Measurements from ENCODE around the gene CLEC4E.
"Not testable (repeated sequence)": the region's sequence is repeated elsewhere in the genome, so short reads cannot be mapped to it uniquely, and the experiment has no call there.

The CLEC4E gene

DNA sequence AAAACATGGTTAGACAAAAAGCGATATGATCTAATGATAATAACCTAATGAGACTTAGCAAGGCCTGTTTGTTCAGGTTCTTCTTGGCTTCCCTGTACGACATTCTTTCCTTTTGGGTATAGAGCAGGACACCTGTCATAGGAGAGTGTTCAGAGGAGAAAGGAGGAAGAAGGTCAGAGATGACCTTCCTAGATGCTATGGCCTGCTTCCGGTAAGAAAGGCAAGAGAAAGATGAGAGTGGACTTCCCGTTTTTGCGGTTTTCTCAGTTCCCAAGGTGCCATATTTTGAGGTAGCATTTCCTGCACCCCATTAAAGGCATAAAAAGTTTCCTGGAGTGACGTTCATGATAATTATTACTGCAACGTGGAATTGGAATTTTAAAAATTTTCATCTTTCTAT is 8.7 kb downstream of the CLEC4E start:
- DNase-seq: no peak

DNA sequence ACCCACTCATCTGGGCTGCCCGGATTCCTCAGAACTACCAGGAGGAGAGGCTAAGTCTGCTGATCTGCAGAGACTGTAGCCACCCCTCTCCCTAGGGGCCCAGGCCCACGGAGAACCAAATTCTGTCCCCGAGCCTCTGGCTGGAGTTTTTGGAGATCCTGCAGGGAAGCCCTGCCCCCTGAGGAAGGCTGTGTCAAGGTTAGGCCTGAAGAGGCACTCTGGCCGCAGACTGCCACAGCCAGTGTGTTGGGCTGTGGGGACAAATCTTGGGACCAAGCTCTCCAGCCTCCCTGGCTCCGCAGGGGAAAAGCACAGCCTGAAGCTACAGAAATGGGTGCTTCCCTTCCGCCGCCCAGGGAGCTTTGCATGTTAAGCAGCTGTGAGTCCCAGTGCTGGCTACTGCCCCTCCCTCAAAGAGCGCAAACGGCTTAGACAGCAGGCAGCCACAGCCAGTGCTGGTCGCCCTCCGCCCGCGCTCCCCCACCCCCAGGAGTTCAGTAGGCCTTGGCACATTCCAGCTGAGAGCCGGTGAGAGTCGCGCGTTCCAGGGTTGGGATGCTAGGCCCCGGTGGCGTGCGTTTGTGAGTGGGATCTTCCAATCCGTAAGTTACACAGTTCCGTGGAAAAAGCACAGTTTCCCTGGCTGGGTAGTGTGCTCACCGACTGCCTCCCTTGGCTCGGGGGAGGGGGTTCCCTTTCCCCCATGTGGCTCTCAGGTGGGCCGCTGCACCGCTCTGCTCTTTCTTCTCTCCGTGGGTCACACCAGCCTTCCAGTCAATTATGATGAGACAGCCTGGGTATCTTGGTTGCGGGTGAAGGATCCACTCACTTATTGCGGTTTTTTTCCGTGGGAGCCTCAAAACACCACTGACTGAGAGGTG is 13.2 kb downstream of the CLEC4E start:
- no peak for DNase-seq

GRCh38 chr12:8519171-8519570 is 21.5 kb downstream of the CLEC4E start:
- no peak for DNase-seq

DNA sequence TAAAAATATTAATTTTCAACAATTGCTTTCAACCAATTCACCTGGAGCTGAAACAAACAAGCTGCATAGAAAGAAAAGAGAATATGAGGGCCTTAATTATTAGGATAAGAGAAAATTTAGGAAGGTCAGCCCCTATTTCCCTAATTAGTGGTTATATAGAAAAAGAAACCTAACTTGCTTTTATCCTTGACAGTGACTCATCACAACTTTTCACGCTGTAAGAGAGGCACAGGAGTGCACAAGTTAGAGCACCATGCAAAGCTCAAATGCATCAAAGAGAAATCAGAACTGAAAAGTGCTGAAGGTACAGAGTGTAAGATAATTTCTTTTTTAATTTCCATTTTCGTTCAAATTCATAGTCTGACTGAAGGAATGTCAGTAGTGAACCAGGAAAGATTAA is 22.7 kb downstream of the CLEC4E start:
- DNase-seq: no peak

GRCh38 chr12:8513256-8513655 is 27.4 kb downstream of the CLEC4E start, which contains the start of gene CLEC4D:
Gene CLEC4D (plus strand): TSS chr12:8513503. CDS start chr12:8513733, 230 bp downstream.
- DNase-seq: peak; percentile 54

DNA sequence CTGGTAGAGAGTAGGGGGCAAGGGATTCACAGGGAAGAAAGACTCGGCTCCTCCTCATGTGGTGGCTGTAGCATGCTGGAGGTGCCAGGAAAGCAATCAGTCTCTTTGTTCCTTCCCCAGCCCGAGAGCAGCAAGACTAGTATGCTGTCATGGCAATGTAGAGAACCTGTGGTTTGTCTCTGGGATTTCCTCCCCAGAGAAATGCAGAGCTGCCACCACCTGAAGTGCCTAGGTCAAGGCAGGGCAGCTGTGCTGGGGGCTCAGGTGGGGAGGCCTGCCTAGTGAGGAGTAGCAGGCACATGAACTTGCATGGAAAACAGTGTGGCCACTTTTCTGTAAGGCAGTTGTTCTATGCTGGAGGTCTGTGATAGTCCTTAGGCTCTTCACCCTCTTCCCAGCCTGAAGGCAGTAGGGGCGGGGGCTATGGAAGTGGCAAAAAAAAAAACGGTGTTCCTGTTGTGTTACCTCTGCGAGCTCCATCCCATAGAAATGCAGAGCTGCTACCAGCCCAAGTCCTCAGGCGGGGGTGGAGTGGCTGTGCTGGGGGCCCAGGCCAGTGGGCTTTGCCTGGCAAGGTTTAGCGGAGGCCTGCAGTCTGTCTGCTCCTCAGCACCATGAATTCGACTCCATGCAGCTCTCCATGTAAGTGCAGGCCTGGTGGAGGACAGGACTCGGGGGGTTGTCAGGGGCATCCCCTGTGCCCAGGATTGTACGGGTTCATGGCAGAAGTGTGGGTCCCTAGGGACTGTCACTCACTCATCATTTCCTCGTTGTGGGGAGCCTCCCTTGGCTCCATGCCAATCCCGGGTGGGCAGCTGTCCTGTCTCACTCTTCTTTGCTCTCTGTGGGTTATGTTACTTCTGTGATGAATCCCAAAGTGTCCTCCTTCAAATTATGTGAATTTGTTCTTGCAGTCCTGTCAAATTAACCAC is 31.5 kb downstream of the CLEC4E start:
- DNase-seq: no peak

DNA sequence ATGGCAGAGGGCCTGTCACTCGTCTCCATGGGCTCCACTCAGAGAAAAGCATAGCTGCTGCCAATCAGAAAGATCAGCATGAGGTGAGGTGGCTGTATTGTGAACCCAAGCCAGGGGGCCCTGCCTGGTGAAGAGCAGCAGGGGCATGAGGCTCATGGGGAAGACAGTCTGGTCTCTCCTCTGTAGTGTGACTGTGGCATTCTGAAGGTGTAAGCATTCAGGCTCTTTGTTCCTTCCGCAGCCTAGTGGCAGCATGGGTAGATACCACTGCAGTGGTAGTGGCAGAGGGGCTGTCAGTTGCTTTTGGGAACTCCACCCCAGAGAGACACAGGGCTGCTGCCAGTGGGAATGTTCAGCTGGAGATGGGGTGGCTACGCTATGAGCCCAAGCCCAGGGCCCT is 32.5 kb downstream of the CLEC4E start:
- DNase-seq: no peak

DNA sequence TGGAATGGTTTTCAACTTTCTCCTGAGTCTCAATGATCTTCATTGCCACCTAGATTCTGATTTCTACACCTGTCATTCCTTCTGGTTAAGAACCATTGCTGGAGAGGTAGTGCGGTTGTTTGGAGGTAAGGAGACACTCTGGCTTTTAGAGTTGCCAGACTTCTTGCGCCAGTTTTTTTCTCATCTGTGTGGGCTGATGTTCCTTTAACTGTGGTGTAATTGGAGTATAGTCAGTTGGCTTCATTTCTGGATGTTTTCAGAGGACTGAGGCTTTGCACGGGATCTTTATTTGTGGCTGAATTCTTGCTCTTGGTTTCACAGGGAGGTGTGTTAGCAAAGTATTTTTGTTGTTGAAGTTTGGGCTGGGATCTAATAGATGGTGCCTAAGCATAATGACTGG is 33.1 kb downstream of the CLEC4E start:
- no peak for DNase-seq

DNA sequence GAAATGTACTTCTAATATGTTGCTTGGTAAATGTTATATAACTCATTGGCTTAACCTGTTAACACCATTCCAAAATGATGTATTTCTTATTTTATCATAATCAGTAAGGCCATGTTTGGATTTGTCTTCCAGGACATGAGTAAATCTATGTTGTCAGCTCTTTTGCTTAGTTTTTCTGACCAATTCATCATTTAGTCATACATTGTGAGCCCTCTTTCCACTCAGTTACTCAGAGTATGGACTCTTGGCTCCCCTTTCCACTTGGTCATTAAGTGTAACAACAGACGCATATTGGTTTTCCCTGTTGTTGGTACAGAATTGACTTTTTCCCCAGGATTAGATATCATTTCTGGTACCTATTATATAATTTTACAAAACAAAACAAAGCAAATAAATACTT is 36.4 kb downstream of the CLEC4E start:
- DNase-seq: no peak

GRCh38 chr12:8501720-8502119 is 39.0 kb downstream of the CLEC4E start:
- peak; percentile 40 for DNase-seq

GRCh38 chr12:8499616-8500015 is 41.1 kb downstream of the CLEC4E start:
- peak; percentile 11 for DNase-seq

DNA sequence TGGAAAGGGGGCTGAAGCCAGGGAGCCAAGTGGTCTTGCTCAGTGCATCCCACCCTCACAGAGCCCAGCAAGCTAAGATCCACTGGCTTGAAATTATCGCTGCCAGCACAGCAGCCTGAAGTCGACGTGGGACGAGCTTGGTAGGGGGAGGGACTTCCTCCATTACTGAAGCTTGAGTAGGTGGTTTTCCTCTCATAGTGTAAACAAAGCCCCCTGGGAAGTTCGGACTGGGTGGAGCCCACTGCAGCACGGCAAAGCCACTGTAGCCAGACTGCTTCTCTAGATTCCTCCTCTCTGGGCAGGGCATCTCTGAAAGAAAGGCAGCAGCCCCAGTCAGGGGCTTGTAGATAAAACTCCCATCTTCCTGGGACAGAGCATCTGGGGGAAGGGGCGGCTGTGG is 44.6 kb downstream of the CLEC4E start:
- DNase-seq: not testable (repeated sequence)

DNA sequence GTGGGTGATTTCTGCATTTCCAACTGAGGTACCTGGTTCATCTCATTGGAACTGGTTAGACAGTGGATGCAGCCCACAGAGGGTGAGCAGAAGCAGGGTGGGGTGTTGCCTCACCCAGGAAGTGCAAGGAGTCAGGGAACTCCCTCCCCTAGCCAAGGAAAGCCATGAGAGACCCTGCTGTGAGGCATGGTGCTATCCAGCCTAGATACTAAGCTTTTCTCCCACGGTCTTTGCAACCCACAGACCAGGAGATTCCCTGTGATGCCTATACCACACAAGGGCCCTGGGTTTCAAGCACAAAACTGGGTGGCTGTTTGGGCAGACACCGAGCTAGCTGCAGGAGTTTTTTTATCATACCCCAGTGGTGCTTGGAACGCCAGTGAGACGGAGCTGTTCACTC is 45.0 kb downstream of the CLEC4E start:
- DNase-seq: not testable (repeated sequence)

DNA sequence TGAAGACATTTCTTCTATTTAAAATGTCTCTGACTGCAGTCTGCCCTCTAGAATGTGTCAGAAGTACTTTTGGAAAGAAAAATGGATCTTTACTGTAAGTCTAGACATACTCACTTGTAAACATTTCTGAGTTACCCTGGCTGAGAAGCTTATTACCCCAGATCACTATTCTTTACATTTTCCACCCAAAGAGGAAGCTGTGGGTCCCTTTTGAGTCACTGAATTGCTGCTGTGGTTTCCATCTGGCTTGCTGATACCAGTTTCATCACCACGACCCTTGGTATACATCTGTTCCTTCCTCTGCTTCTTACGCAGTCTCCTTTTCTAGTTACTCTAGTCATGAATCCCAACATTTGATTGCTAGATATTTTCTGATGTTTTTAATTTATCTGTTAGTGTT is 47.6 kb downstream of the CLEC4E start:
- DNase-seq: peak; percentile 84

DNA sequence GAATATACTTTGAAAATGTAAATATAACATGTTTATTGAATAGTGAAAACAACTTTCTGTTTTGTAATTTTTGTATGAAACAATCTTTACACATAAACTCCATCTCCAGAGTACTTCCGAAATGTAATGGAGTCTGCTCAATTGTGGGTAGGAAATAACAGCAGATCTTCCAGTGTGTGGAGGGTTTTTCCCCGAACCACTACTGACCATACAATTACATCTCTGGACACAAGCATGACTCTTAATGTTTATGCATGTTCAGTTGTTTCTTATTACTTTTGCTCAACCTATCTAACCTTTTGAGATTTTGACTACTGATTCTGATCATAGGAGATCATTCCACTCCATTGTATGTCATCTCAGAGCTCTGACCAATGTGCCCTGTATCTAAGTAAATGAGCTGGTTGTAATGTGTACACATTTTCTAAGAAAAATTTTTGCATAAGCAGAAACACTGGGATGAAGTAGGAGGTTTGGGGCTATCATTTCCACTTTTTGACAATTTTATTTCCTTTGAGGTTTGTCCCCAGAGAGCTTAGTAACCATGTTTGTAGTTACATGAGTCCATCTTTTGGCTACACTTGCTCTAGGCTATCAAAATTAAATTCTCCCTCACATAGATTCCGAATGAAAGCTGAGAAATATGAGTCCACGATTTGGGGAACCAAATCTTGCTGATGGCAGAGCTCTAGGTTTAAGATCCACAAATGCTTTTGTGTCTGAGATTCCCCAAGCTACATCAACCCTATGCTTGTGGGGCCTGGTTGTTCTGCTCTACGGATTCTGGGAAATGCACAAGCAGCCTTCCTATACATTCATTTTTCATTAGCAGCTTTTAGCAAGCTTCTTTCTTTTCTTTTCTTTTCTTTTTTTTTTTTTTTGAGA is 48.8 kb downstream of the CLEC4E start:
- DNase-seq: no peak
